Measurements from ENCODE around the gene OGDH.

Gene OGDH

DNA sequence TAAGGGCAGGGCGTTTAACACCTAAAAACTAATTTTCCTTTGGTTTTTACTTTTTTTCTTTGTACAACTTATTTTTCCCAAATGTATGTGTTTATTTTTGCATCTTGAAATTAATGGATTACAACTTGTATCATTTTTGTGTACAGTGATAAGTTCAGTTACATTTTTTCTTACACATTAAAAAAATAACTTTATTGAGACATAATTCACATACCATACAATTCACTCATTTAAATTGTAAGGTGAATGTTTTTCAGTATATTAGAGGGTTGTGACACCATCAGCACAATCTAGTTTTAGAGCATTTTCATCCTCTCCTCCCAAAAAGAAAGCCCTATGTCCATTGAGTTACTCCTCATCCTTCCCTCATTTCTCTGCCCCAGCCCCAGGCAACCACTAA is 11.6 kb downstream of the OGDH start:
- H3K9me3 ChIP-seq (ENCODE audit: low read depth, low read length): no peaks in the 10 kb centered on the region
- H3K36me3 ChIP-seq (ENCODE audit: insufficient read depth, low read length): peaks cover 9% of the 10 kb centered on the region; the same call in 1 of the 2 replicates
- TF ChIP-seq EZH2 (IDR thresholded peaks at IDR 0.05) (no peak), FOXP2 (optimal IDR thresholded peaks at IDR 0.05; ENCODE audit: control extremely low read depth, extremely low read length, insufficient read depth) (no peak), POLR2AphosphoS5 (IDR thresholded peaks at IDR 0.05; ENCODE audit: borderline replicate concordance, low read depth, low read length) (no peak)
- H3K4me3 ChIP-seq: no peak overlapping the region
- H3K9ac ChIP-seq (ENCODE audit: insufficient read length): no peak overlapping the region
- no peak overlapping the region for H3K27ac ChIP-seq
- DNase-seq (ENCODE audit: low read depth, low spot score): no peak

DNA sequence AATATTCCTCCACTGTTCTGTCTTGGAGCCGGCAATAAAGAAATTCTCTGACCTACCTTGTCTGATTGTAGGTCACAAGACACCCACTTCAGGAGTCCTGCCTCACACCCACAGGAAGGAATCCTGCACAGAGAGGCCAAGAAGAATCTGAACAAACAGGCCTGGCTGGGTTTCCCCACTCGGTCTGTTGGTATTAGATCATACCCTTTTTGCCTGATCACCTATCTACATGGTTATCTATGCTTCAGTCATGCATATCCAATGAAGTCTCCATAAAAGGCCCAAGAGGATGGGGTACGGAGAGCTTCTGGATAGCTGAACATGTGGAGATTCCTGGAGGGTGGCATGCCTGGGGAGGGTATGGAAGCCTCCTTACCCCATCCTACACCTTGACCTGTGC is 12.3 kb downstream of the OGDH start:
- Histone ChIP-seq H3K9ac (ENCODE audit: insufficient read length) (no peak overlapping the region), H3K36me3 (ENCODE audit: insufficient read depth, low read length) (peaks cover 9% of the 10 kb centered on the region; the same call in 1 of the 2 replicates), H3K4me3 (no peak overlapping the region), H3K27ac (no peak overlapping the region), H3K9me3 (ENCODE audit: low read depth, low read length) (no peaks in the 10 kb centered on the region)
- no peak for TF ChIP-seq FOXP2 (optimal IDR thresholded peaks at IDR 0.05; ENCODE audit: control extremely low read depth, extremely low read length, insufficient read depth)
- no peak for TF ChIP-seq POLR2AphosphoS5 (IDR thresholded peaks at IDR 0.05; ENCODE audit: borderline replicate concordance, low read depth, low read length)
- DNase-seq (ENCODE audit: low read depth, low spot score): no peak

DNA sequence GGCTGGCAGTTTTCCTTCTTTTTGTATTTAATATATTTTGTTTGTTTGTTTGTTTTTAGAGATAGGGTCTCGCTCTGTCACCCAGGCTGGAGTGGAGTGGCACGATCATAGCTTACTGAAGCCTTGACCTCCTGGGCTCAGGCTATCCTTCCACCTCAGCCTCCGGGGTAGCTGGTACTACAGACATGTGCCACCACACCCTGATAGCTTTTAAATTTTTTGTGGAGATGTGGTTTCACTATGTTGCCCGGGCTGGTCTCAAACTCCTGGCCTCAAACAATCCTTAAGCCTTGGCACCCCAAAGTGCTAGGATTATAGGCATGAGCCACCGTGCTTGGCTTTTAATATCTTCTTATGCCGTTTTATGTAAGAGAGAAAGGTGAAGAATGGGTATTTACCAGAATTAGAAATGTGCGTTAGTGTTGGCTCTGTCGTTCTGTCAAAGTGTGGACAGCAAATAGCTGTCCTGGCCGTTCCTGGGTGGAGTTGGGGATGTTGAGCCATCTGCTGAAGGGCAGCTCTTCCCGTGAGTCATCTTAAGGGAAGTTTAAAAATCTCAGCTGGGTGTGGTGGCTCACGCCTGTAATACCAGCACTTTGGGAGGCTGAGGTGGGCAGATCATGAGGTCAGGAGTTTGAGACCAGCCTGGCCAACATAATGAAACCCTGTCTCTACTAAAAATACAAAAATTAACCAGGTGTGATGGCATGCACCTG is 14.8 kb downstream of the OGDH start:
- no peaks in the 10 kb centered on the region for H3K9me3 ChIP-seq (ENCODE audit: low read depth, low read length)
- no peak overlapping the region for H3K27ac ChIP-seq
- peaks cover 25% of the 10 kb centered on the region for H3K36me3 ChIP-seq (ENCODE audit: insufficient read depth, low read length)
- no peak overlapping the region for H3K4me3 ChIP-seq
- no peak for DNase-seq (ENCODE audit: low read depth, low spot score)
- no peak overlapping the region for H3K9ac ChIP-seq (ENCODE audit: insufficient read length)
- TF ChIP-seq EZH2 (IDR thresholded peaks at IDR 0.05) (no peak), POLR2AphosphoS5 (IDR thresholded peaks at IDR 0.05; ENCODE audit: borderline replicate concordance, low read depth, low read length) (no peak), FOXP2 (optimal IDR thresholded peaks at IDR 0.05; ENCODE audit: control extremely low read depth, extremely low read length, insufficient read depth) (no peak)

DNA sequence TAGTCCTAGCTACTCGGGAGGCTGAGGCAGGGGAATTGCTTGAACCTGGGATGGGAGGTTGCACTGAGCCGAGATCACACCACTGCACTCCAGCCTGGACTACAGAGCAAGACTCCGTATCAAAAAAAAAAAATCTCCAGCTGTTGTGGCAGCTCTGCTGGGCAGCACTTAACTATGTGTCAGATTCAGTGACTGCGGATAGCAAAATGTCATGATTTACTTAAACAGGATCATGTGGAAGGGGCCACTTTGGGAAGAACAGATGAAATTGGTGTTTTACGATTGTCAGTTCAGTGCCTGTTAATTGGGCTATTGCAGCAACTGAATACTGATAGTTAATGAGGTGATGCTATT is 15.3 kb downstream of the OGDH start:
- no peak overlapping the region for H3K27ac ChIP-seq

DNA sequence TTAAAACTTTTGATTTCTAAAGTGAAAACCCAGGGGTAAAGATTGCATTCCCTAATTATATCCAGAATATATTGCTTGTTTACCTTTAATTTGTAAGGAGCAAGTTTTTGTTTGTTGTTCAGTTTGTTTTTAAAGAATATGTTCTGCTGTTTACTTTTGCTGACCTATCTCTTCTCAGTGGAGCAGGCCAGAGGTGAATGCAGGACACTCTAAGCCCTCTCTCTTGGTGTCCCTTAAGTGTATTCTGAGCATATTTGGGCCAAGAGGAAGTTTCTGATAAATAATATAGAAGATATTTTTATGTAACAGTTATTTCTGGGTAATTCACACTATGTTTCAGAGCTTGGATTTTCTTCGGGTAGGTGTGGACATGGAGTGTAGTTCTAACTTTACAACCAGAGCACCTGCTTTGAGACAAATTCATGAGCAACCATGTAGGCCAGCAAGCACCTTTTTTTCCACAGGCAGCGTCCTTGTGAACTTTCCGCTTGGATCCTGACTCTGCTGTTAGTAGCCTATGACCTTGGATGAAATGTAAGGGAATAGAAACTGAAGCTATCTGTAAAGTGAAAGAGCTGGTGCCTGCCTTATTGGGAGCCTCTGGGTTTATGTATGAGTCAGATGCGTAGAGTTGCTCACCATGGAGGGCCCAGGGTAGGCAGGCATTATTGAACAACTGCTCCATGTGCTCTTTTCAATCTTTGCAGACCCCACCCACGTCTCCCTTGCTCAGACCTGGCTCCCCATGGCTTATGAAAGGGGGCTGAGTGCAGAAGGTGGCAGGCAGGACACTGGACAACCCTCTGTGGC is 16.1 kb downstream of the OGDH start:
- no peak for TF ChIP-seq EZH2 (IDR thresholded peaks at IDR 0.05)
- TF ChIP-seq FOXP2 (optimal IDR thresholded peaks at IDR 0.05; ENCODE audit: control extremely low read depth, extremely low read length, insufficient read depth): no peak
- TF ChIP-seq POLR2AphosphoS5 (IDR thresholded peaks at IDR 0.05; ENCODE audit: borderline replicate concordance, low read depth, low read length): no peak
- no peak for DNase-seq (ENCODE audit: low read depth, low spot score)
- H3K9me3 ChIP-seq (ENCODE audit: low read depth, low read length): no peaks in the 10 kb centered on the region
- peaks cover 30% of the 10 kb centered on the region for H3K36me3 ChIP-seq (ENCODE audit: insufficient read depth, low read length)
- no peak overlapping the region; the same call in 1 of the 2 replicates for H3K27ac ChIP-seq
- no peak overlapping the region for H3K9ac ChIP-seq (ENCODE audit: insufficient read length)
- no peak overlapping the region for H3K4me3 ChIP-seq

More for the DNA sequence above, 15.3 kb downstream of the OGDH start:
- Histone ChIP-seq H3K9me3 (ENCODE audit: low read depth, low read length) (no peaks in the 10 kb centered on the region), H3K4me3 (no peak overlapping the region), H3K9ac (ENCODE audit: insufficient read length) (no peak overlapping the region), H3K36me3 (ENCODE audit: insufficient read depth, low read length) (peaks cover 30% of the 10 kb centered on the region)
- no peak for DNase-seq (ENCODE audit: low read depth, low spot score)
- TF ChIP-seq FOXP2 (optimal IDR thresholded peaks at IDR 0.05; ENCODE audit: control extremely low read depth, extremely low read length, insufficient read depth) (no peak), POLR2AphosphoS5 (IDR thresholded peaks at IDR 0.05; ENCODE audit: borderline replicate concordance, low read depth, low read length) (no peak), EZH2 (IDR thresholded peaks at IDR 0.05) (no peak)

DNA sequence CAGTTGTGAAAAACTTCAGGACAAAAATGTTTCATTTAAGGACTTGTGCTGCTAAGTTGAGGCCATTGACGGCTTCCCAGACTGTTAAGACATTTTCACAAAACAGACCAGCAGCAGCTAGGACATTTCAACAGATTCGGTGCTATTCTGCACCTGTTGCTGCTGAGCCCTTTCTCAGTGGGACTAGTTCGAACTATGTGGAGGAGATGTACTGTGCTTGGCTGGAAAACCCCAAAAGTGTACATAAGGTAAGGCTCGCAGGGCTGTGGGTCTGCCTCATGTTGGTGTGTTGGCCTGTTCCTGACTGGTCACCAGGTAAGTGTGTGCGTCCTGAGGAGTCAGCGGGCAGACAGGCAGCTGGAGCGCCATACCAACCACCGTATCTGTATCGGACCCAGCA is 17.9 kb downstream of the OGDH start:
- Histone ChIP-seq H3K27ac (no peak overlapping the region), H3K9ac (ENCODE audit: insufficient read length) (no peak overlapping the region), H3K9me3 (ENCODE audit: low read depth, low read length) (no peaks in the 10 kb centered on the region), H3K4me3 (no peak overlapping the region), H3K36me3 (ENCODE audit: insufficient read depth, low read length) (peaks cover 21% of the 10 kb centered on the region)
- TF ChIP-seq POLR2AphosphoS5 (IDR thresholded peaks at IDR 0.05; ENCODE audit: borderline replicate concordance, low read depth, low read length) (no peak), EZH2 (IDR thresholded peaks at IDR 0.05) (no peak), FOXP2 (optimal IDR thresholded peaks at IDR 0.05; ENCODE audit: control extremely low read depth, extremely low read length, insufficient read depth) (no peak)
- DNase-seq (ENCODE audit: low read depth, low spot score): no peak

DNA sequence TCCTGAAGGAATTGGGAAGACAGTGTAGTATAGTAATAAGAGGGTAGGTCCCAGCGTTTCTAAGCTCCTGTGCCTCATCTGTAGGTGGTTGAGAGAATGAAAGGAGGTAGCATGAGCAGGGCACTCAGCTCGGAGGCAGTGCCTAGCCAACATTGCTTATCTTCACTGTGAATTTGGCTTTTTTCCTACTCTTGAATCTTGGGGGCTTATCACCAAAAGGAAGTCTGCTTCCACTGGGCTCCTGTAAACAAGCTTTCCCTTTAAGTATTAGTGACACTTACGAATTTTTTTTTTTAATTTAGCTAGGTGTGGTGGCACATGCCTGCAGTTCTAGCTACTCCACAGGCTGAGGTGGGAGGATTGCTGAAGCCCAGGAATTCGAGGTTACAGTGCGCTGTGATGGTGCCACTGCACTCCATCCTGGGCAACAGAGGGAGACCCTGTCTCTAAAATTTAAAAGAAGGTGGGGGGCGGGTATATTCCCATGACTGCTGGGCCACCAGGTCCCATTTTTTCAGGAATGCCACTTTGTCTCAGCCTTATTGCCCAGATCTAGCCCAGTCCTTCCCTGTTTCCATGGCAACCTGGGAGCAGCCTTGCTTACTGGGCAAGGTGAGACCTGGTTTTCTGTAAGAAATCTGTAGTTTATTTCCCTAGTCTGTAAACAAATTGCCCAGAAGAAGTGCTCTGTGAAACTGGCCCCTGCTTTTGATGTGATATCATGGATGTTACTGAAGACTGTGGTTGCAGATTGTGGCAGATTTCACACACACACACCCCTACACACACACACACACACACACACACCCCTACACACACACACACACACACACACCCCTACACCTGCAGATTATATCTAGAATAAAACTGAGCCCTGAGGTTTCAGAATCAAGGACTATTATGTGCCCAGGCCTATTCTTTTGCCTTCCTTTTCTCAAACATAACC is 19.4 kb downstream of the OGDH start:
- no peak for DNase-seq (ENCODE audit: low read depth, low spot score)
- no peak overlapping the region for H3K27ac ChIP-seq
- no peak overlapping the region for H3K4me3 ChIP-seq
- no peaks in the 10 kb centered on the region for H3K9me3 ChIP-seq (ENCODE audit: low read depth, low read length)
- peaks cover 21% of the 10 kb centered on the region for H3K36me3 ChIP-seq (ENCODE audit: insufficient read depth, low read length)
- TF ChIP-seq EZH2 (IDR thresholded peaks at IDR 0.05) (no peak), FOXP2 (optimal IDR thresholded peaks at IDR 0.05; ENCODE audit: control extremely low read depth, extremely low read length, insufficient read depth) (no peak), POLR2AphosphoS5 (IDR thresholded peaks at IDR 0.05; ENCODE audit: borderline replicate concordance, low read depth, low read length) (no peak)
- no peak overlapping the region for H3K9ac ChIP-seq (ENCODE audit: insufficient read length)

DNA sequence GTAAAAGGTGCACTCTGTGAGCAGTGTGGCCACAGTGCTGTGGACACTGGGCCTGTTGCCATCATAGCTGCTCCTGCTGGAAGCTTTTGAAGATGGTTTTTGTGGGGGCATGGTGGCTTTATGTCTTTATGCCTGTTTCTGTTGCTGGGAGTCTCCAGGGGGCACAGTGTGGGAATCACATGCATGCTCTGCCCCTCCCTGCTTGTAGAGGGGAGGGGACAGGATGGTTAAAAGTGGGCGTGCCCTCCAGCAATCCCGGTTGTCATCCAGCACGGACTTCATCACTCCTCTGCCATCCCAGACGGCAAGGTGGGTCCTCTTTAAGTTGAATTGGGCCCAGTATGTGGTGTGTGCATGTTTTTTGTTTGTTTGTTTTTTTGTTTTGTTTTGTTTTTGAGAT is 20.2 kb downstream of the OGDH start:
- Histone ChIP-seq H3K27ac (no peak overlapping the region), H3K4me3 (no peak overlapping the region), H3K36me3 (ENCODE audit: insufficient read depth, low read length) (peaks cover 21% of the 10 kb centered on the region), H3K9me3 (ENCODE audit: low read depth, low read length) (no peaks in the 10 kb centered on the region), H3K9ac (ENCODE audit: insufficient read length) (no peak overlapping the region)
- no peak for DNase-seq (ENCODE audit: low read depth, low spot score)
- no peak for TF ChIP-seq EZH2 (IDR thresholded peaks at IDR 0.05)
- TF ChIP-seq POLR2AphosphoS5 (IDR thresholded peaks at IDR 0.05; ENCODE audit: borderline replicate concordance, low read depth, low read length): no peak
- no peak for TF ChIP-seq FOXP2 (optimal IDR thresholded peaks at IDR 0.05; ENCODE audit: control extremely low read depth, extremely low read length, insufficient read depth)
